Neural crest cell (in vitro differentiated cells): ENCODE results near the gene CDON. TPM values are rescaled to one million over a fixed set of nuclear protein-coding genes. Genes with fewer than 3 reads are reported as not detected.

Source experiments
- DNase-seq: peaks from one replicate; pipeline ENCODE4 v3.0.0; 2021; ENCODE audit warnings: low read depth, mixed read lengths, low spot score
- H3K27ac Mint-ChIP-seq: one replicate; pipeline ENCODE4 v1.8.0; 2021; ENCODE audit warnings: mild to moderate bottlenecking, mixed read lengths; ENCODE audit not compliant: unreplicated experiment
- H3K27me3 Mint-ChIP-seq: 2 replicates; pipeline ENCODE4 v1.8.0; 2021; ENCODE audit warnings: low read depth, mild to moderate bottlenecking, mixed read lengths
- H3K36me3 Mint-ChIP-seq: 2 replicates; pipeline ENCODE4 v1.8.0; 2021; ENCODE audit warnings: low read depth, mild to moderate bottlenecking, mixed read lengths
- H3K4me1 Mint-ChIP-seq: 2 replicates; pipeline ENCODE4 v1.8.0; 2021; ENCODE audit warnings: mixed read lengths
- H3K4me3 Mint-ChIP-seq: one replicate; pipeline ENCODE4 v1.8.0; 2021; ENCODE audit warnings: mild to moderate bottlenecking, mixed read lengths
- H3K9me3 Mint-ChIP-seq: 2 replicates; pipeline ENCODE4 v1.8.0; 2021; ENCODE audit warnings: mixed read lengths
- CTCF ChIP-seq: fragments of 200-600 bp; sonication (generic); conservative IDR thresholded peaks from 2 replicates; pipeline ENCODE4 v1.5.0; 2021; ENCODE audit warnings: antibody characterized with exemption, mild to moderate bottlenecking
- total RNA-seq: library from RNA; stranded (reverse); gene quantifications from 2 replicates; pipeline ENCODE4 v1.2.1, GENCODE V29; 2021

Gene CDON
- total RNA-seq, 1 donor from 2014 or later, result 22.1 TPM

GRCh38 chr11:126090452-126090851 lies 27.8 kb upstream of the CDON start:
- Mint-ChIP-seq H3K27me3 (peaks cover 4% of the 10 kb centered on the region), H3K4me1 (no peaks in the 10 kb centered on the region), H3K9me3 (no peaks in the 10 kb centered on the region), H3K36me3 (no peaks in the 10 kb centered on the region), H3K4me3 (no peak overlapping the region), H3K27ac (no peak overlapping the region)
- TF ChIP-seq CTCF, result no peak
- no peak for DNase-seq

- TF ChIP-seq CTCF, result no peak
- DNase-seq, result no peak
- Mint-ChIP-seq H3K36me3 (no peaks in the 10 kb centered on the region), H3K9me3 (no peaks in the 10 kb centered on the region), H3K27me3 (peaks cover 5% of the 10 kb centered on the region), H3K4me1 (peaks cover 6% of the 10 kb centered on the region), H3K4me3 (no peak overlapping the region), H3K27ac (no peak overlapping the region)
Observed at GRCh38 chr11:126088999-126089398, 26.3 kb upstream of the CDON start.

- no peak for TF ChIP-seq CTCF
- no peak overlapping the region for H3K27ac Mint-ChIP-seq
- no peaks in the 10 kb centered on the region for H3K9me3 Mint-ChIP-seq
- H3K4me1 Mint-ChIP-seq, result peaks cover 28% of the 10 kb centered on the region
- H3K4me3 Mint-ChIP-seq, result no peak overlapping the region
- peaks cover 22% of the 10 kb centered on the region for H3K27me3 Mint-ChIP-seq
- H3K36me3 Mint-ChIP-seq, result no peaks in the 10 kb centered on the region
- no peak for DNase-seq
Observed at GRCh38 chr11:126086248-126086647, 23.6 kb upstream of the CDON start.

GRCh38 chr11:126084608-126084912 lies 21.9 kb upstream of the CDON start:
- Mint-ChIP-seq H3K4me1 (peaks cover 40% of the 10 kb centered on the region), H3K27ac (peak overlapping the region; percentile 97), H3K27me3 (peaks cover 22% of the 10 kb centered on the region), H3K36me3 (no peaks in the 10 kb centered on the region), H3K9me3 (no peaks in the 10 kb centered on the region), H3K4me3 (no peak overlapping the region)
- no peak for DNase-seq
- TF ChIP-seq CTCF, result no peak

- peaks cover 43% of the 10 kb centered on the region for H3K4me1 Mint-ChIP-seq
- H3K36me3 Mint-ChIP-seq, result no peaks in the 10 kb centered on the region
- H3K9me3 Mint-ChIP-seq, result no peaks in the 10 kb centered on the region
- DNase-seq, result peak; percentile 27
- H3K27me3 Mint-ChIP-seq, result peaks cover 22% of the 10 kb centered on the region
- H3K4me3 Mint-ChIP-seq, result peak overlapping the region; percentile 29
- H3K27ac Mint-ChIP-seq, result peak overlapping the region; percentile 97
- no peak for TF ChIP-seq CTCF
Observed at GRCh38 chr11:126083829-126084607, 21.4 kb upstream of the CDON start.
